HUES48 (cell line): ENCODE measurements around the gene GINM1.

Experiments used
- H3K27ac ChIP-seq: one replicate; pipeline ENCODE4 v1.7.0; 2013; ENCODE audit warnings: low read depth, low read length, inconsistent platforms
- H3K27me3 ChIP-seq: 2 replicates; pipeline ENCODE4 v1.6.1; 2013; ENCODE audit warnings: mild to moderate bottlenecking, low read length; ENCODE audit not compliant: control insufficient read depth, insufficient read depth
- H3K36me3 ChIP-seq: 2 replicates; pipeline ENCODE4 v1.6.1; 2013; ENCODE audit warnings: low read length; ENCODE audit not compliant: control insufficient read depth, insufficient read depth
- H3K4me1 ChIP-seq: 2 replicates; pipeline ENCODE4 v1.6.1; 2013; ENCODE audit warnings: mild to moderate bottlenecking, low read length; ENCODE audit not compliant: control insufficient read depth, insufficient read depth
- H3K4me3 ChIP-seq: 2 replicates; pipeline ENCODE4 v1.5.1; 2013; ENCODE audit warnings: mild to moderate bottlenecking, low read depth, low read length
- H3K9ac ChIP-seq: 2 replicates; pipeline ENCODE4 v1.6.1; 2013; ENCODE audit warnings: mild to moderate bottlenecking, low read depth, low read length, moderate library complexity
- H3K9me3 ChIP-seq: 2 replicates; pipeline ENCODE4 v1.6.1; 2013; ENCODE audit warnings: low read length; ENCODE audit not compliant: control insufficient read depth, insufficient read depth

GINM1 gene

GRCh38 chr6:149560736-149561135 lies 5.4 kb upstream of the GINM1 start:
- Histone ChIP-seq H3K36me3 (no peaks in the 10 kb centered on the region), H3K9ac (no peak overlapping the region), H3K27ac (no peak overlapping the region), H3K4me3 (no peak overlapping the region), H3K4me1 (no peaks in the 10 kb centered on the region), H3K9me3 (no peaks in the 10 kb centered on the region), H3K27me3 (peaks cover 3% of the 10 kb centered on the region; the same call in 1 of the 2 replicates)

- Histone ChIP-seq H3K4me3 (no peak overlapping the region), H3K27ac (no peak overlapping the region)
Measured at GRCh38 chr6:149563203-149563927, 2.8 kb upstream of the GINM1 start.

GRCh38 chr6:149563928-149564325 lies 2.2 kb upstream of the GINM1 start:
- H3K9me3 ChIP-seq = no peaks in the 10 kb centered on the region
- H3K27ac ChIP-seq = no peak overlapping the region
- no peaks in the 10 kb centered on the region for H3K36me3 ChIP-seq
- no peak overlapping the region for H3K9ac ChIP-seq
- no peak overlapping the region for H3K4me3 ChIP-seq
- peaks cover 3% of the 10 kb centered on the region; the same call in 1 of the 2 replicates for H3K27me3 ChIP-seq
- peaks cover 6% of the 10 kb centered on the region for H3K4me1 ChIP-seq

More at GRCh38 chr6:149563203-149563927, 2.8 kb upstream of the GINM1 start:
- Histone ChIP-seq H3K27me3 (peaks cover 3% of the 10 kb centered on the region; the same call in 1 of the 2 replicates), H3K9me3 (no peaks in the 10 kb centered on the region), H3K9ac (no peak overlapping the region), H3K4me1 (peaks cover 6% of the 10 kb centered on the region), H3K36me3 (no peaks in the 10 kb centered on the region)

- H3K27me3 ChIP-seq = no peaks in the 10 kb centered on the region
- H3K4me3 ChIP-seq = peak overlapping the region; percentile 94
- H3K36me3 ChIP-seq = no peaks in the 10 kb centered on the region
- H3K27ac ChIP-seq = peak overlapping the region; percentile 91
- H3K4me1 ChIP-seq = peaks cover 6% of the 10 kb centered on the region
- H3K9ac ChIP-seq = peak overlapping the region; percentile 94
- H3K9me3 ChIP-seq = no peaks in the 10 kb centered on the region
Measured at GRCh38 chr6:149566410-149567193, 427 bp downstream of the GINM1 start.

GRCh38 chr6:149567194-149567586 lies 1.0 kb downstream of the GINM1 start:
- H3K27me3 ChIP-seq = no peaks in the 10 kb centered on the region
- H3K4me1 ChIP-seq = peaks cover 6% of the 10 kb centered on the region
- H3K36me3 ChIP-seq = no peaks in the 10 kb centered on the region
- H3K27ac ChIP-seq = peak overlapping the region; percentile 91
- H3K9me3 ChIP-seq = no peaks in the 10 kb centered on the region
- H3K9ac ChIP-seq = peak overlapping the region; percentile 94
- H3K4me3 ChIP-seq = peak overlapping the region; percentile 94

GRCh38 chr6:149567945-149568585 lies 1.9 kb downstream of the GINM1 start:
- Histone ChIP-seq H3K27ac (no peak overlapping the region), H3K4me3 (no peak overlapping the region), H3K9me3 (no peaks in the 10 kb centered on the region), H3K27me3 (no peaks in the 10 kb centered on the region), H3K36me3 (0 out of 2 replicates have a peak, but pooled peaks cover under 1% of the 10 kb centered on the region), H3K9ac (no peak overlapping the region), H3K4me1 (peaks cover 6% of the 10 kb centered on the region)

- H3K36me3 ChIP-seq = peaks cover 57% of the 10 kb centered on the region
- no peak overlapping the region for H3K9ac ChIP-seq
- no peaks in the 10 kb centered on the region for H3K27me3 ChIP-seq
Measured at GRCh38 chr6:149580880-149581279, 14.7 kb downstream of the GINM1 start.

GRCh38 chr6:149581349-149581748 lies 15.2 kb downstream of the GINM1 start:
- no peaks in the 10 kb centered on the region for H3K9me3 ChIP-seq
- no peaks in the 10 kb centered on the region for H3K4me1 ChIP-seq
- H3K27ac ChIP-seq = no peak overlapping the region
- no peak overlapping the region for H3K4me3 ChIP-seq
- H3K36me3 ChIP-seq = peaks cover 61% of the 10 kb centered on the region
- H3K9ac ChIP-seq = no peak overlapping the region
- no peaks in the 10 kb centered on the region for H3K27me3 ChIP-seq

More at GRCh38 chr6:149580880-149581279, 14.7 kb downstream of the GINM1 start:
- no peaks in the 10 kb centered on the region for H3K4me1 ChIP-seq
- no peaks in the 10 kb centered on the region for H3K9me3 ChIP-seq
- no peak overlapping the region for H3K27ac ChIP-seq
- no peak overlapping the region for H3K4me3 ChIP-seq

- H3K27me3 ChIP-seq = no peaks in the 10 kb centered on the region
- peaks cover 75% of the 10 kb centered on the region for H3K36me3 ChIP-seq
- no peaks in the 10 kb centered on the region for H3K4me1 ChIP-seq
- no peak overlapping the region for H3K9ac ChIP-seq
- H3K4me3 ChIP-seq = no peak overlapping the region
- H3K9me3 ChIP-seq = no peaks in the 10 kb centered on the region
- no peak overlapping the region for H3K27ac ChIP-seq
Measured at GRCh38 chr6:149586149-149586548, 20.0 kb downstream of the GINM1 start.

GRCh38 chr6:149592983-149593382 lies 26.8 kb downstream of the GINM1 start:
- Histone ChIP-seq H3K27me3 (no peaks in the 10 kb centered on the region), H3K36me3 (peaks cover 75% of the 10 kb centered on the region), H3K9ac (no peak overlapping the region), H3K27ac (no peak overlapping the region), H3K9me3 (no peaks in the 10 kb centered on the region), H3K4me1 (no peaks in the 10 kb centered on the region), H3K4me3 (no peak overlapping the region)

- no peaks in the 10 kb centered on the region for H3K4me1 ChIP-seq
- H3K27me3 ChIP-seq = no peaks in the 10 kb centered on the region
- H3K9ac ChIP-seq = no peak overlapping the region
- no peak overlapping the region for H3K4me3 ChIP-seq
- H3K9me3 ChIP-seq = no peaks in the 10 kb centered on the region
- H3K36me3 ChIP-seq = peaks cover 72% of the 10 kb centered on the region
- H3K27ac ChIP-seq = no peak overlapping the region
Measured at GRCh38 chr6:149593408-149593807, 27.2 kb downstream of the GINM1 start.
